ENCODE results near the gene ACE. TPM values are rescaled to one million over a fixed set of nuclear protein-coding genes. Genes with fewer than 3 reads are reported as not detected.
"Not testable (repeated sequence)": the region's sequence is repeated elsewhere in the genome, so short reads cannot be mapped to it uniquely, and the experiment has no call there.

Gene ACE
- total RNA-seq, 2 experiments from 2014 or later = 0.51 to 0.80 TPM

DNA sequence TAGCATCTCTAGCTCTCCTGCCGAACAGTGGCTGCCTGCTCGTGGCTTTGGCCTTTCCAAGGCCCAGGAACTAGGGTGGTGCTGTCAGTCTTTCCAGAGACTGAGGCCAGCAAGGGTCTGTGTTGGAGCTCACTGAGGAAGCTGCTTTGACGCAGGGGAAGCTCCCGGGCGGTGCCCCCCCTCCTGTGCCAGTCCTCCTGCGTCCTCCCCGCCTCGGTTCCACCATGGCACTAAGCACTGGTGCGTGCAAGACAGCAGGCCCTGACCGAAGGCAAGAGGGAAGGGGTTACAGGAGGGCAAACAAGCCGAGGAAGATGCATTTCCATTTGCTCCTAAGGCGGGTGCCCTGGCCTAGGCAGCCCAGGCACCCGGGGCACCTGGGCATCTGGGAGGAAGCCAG, 35.2 kb upstream of the ACE start:
- ChIA-PET POLR2A (no interaction called here), CTCF (interaction anchor here (3.0 to 3.1 kb wide), 2 partner anchors 16 to 37 kb away, joined by 12 to 16 read pairs; no protein-coding TSS in a partner anchor)

DNA sequence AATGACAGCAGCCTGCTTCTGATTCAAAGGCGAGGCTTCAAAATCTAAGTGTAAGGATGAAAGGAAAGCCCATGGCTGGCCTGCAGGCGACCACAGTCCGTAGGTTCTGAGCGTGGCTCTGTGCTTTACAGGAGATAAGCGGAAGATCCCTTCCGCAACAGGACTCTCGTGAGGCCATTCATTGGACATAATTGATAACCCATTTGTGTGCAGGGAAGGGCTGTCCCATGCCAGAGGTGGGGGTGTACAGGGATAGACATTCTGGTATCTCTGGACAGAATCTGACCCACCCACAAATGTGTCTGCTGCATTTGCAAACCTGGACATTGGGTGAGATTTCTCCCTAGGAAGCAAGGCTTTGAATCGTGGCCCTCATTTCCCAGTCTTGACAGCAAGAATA, 34.8 kb upstream of the ACE start:
- CTCF ChIA-PET = interaction anchor here (3.1 kb wide), 1 partner anchor 36 kb away, joined by 12 read pairs; no protein-coding TSS in a partner anchor
- POLR2A ChIA-PET = no interaction called here

GRCh38 chr17:63442549-63443035, 34.3 kb upstream of the ACE start:
- POLR2A ChIA-PET = no interaction called here
- CTCF ChIA-PET = interaction anchor here (1.4 to 3.1 kb wide), 3 partner anchors 36 to 170 kb away, joined by 6 to 12 read pairs (median 7); partner anchors contain the start of gene DCAF7

- ChIA-PET CTCF (interaction anchor here (1.4 to 3.1 kb wide), 3 partner anchors 35 to 169 kb away, joined by 6 to 12 read pairs (median 7); partner anchors contain the start of gene DCAF7), POLR2A (no interaction called here)
These were observed 33.8 kb upstream of the ACE start for GRCh38 chr17:63443053-63443452.

DNA sequence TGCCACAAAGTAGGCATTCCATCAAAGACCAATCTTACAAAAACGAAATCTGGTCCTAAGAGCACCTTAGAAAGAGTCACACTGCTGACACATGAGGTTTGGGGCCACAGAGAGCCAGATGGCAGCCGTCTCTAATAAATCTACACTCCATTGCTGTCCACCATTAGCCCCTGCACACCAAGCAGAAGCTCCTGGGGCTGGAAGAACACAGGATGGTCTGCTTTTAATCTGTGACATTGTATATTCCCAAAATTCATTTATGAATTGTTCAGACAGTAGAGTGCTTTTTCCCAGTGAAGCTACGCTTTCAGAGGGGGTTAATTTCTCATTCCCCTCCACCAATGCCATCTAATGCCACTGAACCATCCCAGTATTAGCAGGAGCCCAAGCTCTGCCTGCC, 32.4 kb upstream of the ACE start:
- ChIA-PET CTCF (interaction anchor here (1.0 to 3.2 kb wide), 6 partner anchors 9 to 106 kb away, joined by 4 to 15 read pairs (median 7); partner anchors contain the start of genes ACE and DCAF7), POLR2A (interaction anchor here (0.7 kb wide), 1 partner anchor 166 kb away, joined by 8 read pairs; no protein-coding TSS in a partner anchor)

GRCh38 chr17:63445065-63445464, 31.8 kb upstream of the ACE start:
- ChIA-PET CTCF (interaction anchor here (0.8 to 3.2 kb wide), 6 partner anchors 10 to 106 kb away, joined by 3 to 15 read pairs (median 6); partner anchors contain the start of genes ACE and DCAF7), POLR2A (interaction anchor here (0.6 to 0.7 kb wide), 2 partner anchors 166 to 250 kb away, joined by 4 to 8 read pairs; no protein-coding TSS in a partner anchor)

DNA sequence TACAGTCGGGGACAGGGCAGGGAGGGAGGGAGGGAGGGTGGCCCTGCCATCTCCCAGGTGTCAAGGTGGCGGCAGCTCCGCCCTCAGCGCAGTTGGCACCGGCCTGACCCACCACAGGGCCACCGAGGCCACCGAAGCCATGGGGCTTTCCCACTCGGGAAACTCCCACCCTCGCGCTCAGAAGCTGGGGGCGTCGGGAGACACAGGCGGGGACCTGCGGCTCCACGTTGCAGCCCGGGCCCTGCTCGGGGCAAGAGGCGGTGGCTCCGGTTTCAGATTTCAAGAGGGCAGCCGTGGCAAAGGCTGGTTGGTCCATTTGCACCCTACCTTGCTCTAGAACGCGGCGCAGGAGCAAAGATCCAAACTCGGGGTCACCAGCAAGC, 31.3 kb upstream of the ACE start:
- POLR2A ChIA-PET = interaction anchor here (0.6 kb wide), 1 partner anchor 249 kb away, joined by 4 read pairs; no protein-coding TSS in a partner anchor
- CTCF ChIA-PET = interaction anchor here (0.8 to 3.2 kb wide), 5 partner anchors 10 to 31 kb away, joined by 3 to 15 read pairs (median 5); partner anchors contain the start of gene ACE

- ChIA-PET POLR2A (interaction anchor here (1.0 to 1.6 kb wide), 4 partner anchors 11 to 32 kb away, joined by 3 to 4 read pairs (median 4); partner anchors contain the start of gene ACE), CTCF (interaction anchor here (0.9 to 3.2 kb wide), 5 partner anchors 11 to 32 kb away, joined by 3 to 15 read pairs (median 3); no protein-coding TSS in a partner anchor)
These were observed 30.7 kb upstream of the ACE start, which contains the start of gene CYB561 for GRCh38 chr17:63445954-63446752. TSS of gene CYB561 (minus strand) at chr17:63446306. CDS start at chr17:63437547, 8,759 bp downstream.

- ChIA-PET CTCF (interaction anchor here (0.9 to 3.2 kb wide), 6 partner anchors 12 to 164 kb away, joined by 3 to 15 read pairs (median 3); no protein-coding TSS in a partner anchor), POLR2A (interaction anchor here (0.8 to 1.6 kb wide), 5 partner anchors 12 to 175 kb away, joined by 3 to 4 read pairs (median 4); partner anchors contain the start of genes ACE and MAP3K3)
These were observed 29.9 kb upstream of the ACE start for GRCh38 chr17:63446753-63447470.

DNA sequence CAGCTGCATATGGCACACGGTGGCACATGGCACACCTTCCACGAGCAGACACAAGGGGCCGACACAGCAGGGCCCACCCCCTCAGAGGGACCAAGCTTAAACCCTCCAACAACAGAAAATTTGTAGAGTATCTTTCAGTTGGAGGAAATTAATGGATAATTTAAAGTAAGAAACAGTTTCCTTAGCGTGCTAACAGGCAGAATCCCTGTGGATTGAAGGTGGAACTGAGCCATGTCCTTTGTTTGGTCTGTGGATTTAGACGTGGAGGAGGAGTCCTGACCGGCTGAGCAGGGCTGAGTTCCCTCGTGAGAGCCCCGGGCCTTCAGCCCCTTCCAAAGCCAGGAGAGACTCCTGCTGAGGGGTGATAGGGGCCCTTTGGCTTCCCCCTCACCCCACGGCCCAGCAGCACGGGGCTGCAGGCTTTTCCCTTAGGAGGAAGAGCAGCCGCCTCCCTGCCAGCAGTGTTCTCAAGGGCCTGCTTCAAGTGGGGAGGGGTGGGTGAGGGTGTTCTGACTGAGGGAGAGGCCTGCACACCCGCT, 29.3 kb upstream of the ACE start:
- POLR2A ChIA-PET = interaction anchor here (0.5 to 1.6 kb wide), 4 partner anchors 20 to 174 kb away, joined by 3 to 4 read pairs (median 4); partner anchors contain the start of gene MAP3K3
- CTCF ChIA-PET = interaction anchor here (0.7 to 3.2 kb wide), 5 partner anchors 13 to 163 kb away, joined by 3 to 15 read pairs (median 3); no protein-coding TSS in a partner anchor

DNA sequence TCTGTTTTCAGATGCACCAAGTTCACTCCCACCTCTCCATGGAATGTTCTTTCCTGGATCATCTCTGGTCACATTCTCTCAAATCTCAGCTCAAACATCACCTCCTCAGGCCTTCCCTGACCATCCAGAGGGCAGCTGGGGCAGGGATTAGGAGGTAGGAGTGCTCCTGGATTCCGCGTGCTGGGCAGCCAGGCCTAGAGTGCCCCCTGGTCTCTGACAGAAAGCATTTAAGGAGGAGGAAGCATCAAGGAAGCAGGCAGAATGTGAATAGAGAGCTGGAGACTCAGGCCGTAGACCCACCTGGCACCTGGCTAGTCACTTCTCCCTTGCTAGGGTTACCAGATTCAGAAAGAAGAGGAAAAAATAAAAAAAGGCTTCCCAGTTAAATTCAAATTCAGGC, 28.2 kb upstream of the ACE start:
- ChIA-PET POLR2A (no interaction called here), CTCF (interaction anchor here (0.7 to 0.9 kb wide), 3 partner anchors 11 to 160 kb away, joined by 3 read pairs; no protein-coding TSS in a partner anchor)

DNA sequence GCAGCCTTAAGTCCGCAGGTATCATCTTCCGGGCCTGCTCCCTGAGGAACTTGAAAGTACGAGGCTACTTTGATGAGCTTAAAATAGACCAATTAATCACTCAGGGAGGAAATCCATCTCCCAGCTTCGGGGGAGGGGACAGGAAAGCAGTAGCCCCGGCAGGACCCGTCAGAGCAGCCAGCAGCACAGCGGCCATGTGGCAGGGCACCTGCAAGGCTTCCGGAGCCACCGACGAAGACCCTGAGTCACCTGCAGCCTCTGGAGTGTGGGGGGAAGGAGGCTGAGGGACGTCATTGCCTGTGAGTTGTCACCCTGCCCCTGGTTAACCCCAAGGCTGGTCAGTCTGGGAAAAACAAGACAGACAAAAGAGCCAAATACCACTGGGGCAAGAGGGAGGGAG, 26.3 kb upstream of the ACE start:
- ChIA-PET POLR2A (no interaction called here), CTCF (no interaction called here)

GRCh38 chr17:63451150-63451549, 25.7 kb upstream of the ACE start:
- POLR2A ChIA-PET = no interaction called here
- CTCF ChIA-PET = no interaction called here

DNA sequence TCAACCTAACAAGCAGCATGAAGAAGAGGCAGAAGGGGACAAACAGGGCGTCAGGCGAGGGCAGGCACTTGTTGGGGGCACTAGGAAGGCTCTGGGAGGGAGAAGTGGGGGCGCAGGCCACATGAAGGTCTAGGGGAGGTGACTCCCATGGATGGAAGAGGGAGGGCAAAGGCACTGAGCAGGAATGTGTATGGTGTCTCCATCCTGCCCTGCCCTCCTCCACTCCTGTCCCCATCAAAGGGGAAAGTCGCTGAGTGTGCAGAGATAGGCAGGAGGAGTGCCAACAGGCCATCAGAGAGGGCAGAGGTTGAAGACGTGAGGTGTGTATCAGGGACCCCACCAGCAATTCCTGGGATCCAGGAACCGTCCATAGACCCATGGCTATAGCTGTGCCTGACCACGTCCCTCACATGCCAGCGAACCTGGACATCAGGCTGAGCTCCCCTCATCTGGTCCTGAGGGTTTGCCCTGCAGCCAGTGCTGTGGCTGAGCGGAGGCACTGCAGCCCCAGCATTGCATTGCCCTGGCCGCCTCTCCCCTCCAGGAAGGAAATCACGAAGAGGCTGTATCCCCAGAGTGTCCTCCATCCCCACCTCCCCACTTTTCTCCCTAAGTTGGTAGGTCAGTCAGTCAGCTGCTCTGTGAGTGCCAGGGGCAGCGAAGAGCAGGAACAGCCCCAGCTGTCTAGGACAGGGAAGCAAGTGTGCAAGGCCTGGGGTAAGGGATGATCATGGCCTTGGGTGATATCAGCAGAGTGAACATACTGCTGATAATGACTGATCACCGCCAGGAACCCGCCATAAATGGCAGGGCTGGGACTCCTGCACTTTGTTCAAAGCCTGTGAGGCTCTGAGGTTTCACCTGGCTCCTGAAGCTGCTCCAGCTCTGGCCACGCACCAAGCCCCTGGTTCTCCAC, 24.6 kb upstream of the ACE start:
- POLR2A ChIA-PET = no interaction called here
- CTCF ChIA-PET = no interaction called here

DNA sequence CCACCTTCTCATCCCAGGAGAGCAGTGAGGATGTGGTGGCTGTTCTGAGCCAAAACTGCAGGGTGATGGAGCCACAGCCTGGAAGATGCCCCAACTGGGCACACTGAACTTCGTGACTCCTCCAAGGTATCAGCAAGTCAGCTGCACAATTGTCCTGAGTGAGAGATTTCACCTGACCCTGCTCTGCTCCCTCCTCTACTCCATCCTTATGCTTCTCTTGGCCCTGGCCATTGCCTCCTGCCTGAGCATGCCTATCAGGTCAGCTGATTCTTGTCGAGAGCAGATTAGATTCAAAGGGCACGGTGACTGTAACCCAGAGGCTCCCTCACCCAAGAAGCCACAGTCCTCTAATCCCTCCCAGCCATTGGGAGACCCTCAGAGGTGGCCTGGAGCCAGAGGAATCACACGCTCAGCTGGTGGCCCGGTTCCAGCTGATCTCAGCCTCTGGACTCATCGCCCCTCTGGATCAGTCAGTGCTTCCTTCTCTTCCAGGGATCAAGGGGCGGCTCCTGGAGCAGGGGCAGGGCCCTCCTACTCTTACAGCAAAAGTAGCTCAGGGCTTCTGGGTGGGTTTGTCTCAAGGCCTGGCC, 23.8 kb upstream of the ACE start:
- POLR2A ChIA-PET = no interaction called here
- CTCF ChIA-PET = interaction anchor here (1.1 to 2.8 kb wide), 4 partner anchors 13 to 27 kb away, joined by 3 to 12 read pairs (median 3); no protein-coding TSS in a partner anchor

DNA sequence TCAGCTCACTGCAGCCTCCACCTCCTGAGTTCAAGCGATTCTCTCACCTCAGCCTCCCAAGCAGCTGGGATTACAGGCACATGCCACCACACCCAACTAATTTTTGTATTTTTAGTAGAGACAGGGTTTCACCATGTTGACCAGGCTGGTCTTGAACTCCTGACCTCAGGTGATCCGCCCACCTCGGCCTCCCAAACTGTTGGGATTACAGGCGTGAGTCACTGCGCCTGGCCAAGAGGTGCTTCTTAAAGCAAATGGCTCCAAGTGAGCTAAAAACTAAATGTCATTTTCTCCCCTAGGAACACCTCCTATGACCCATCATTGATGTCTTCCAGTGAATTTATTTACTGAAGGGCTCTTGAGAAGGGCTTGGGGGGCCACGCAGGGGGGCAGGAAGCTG, 22.5 kb upstream of the ACE start:
- CTCF ChIA-PET = interaction anchor here (1.9 to 2.8 kb wide), 2 partner anchors 12 to 25 kb away, joined by 3 to 12 read pairs; no protein-coding TSS in a partner anchor
- POLR2A ChIA-PET = not testable (repeated sequence)

DNA sequence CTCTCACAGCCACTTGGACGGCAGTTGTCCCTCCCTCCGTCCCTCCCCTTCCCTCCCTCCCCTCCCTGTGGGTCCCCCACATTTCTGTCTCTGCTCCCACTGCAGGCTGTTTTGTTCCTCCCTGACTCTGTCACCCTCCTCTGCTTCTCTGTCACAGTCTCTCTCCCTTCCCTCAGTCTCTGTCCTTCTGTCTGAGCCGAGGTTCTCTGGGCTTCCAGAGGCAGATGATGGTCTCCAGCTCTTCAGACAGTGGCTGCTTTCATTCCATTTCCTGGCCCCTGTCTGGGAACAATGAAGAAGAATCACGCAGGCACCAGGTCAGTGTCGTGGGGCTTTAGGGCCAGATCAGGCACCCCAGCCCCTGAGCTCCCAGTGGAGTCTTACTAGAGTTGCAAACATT, 21.9 kb upstream of the ACE start:
- CTCF ChIA-PET = interaction anchor here (0.8 to 2.8 kb wide), 3 partner anchors 11 to 32 kb away, joined by 3 to 12 read pairs (median 4); no protein-coding TSS in a partner anchor
- POLR2A ChIA-PET = no interaction called here
